DOHH2 (cell line): Measurements from ENCODE around the gene MYO1C.
A peak's percentile ranks its signal among the peaks of the same experiment; 100 is the strongest.

Source experiments
- H3F3A ChIP-seq: fragments of 200-600 bp; sonication (generic), shearing (Covaris generic); 2 replicates; pipeline ENCODE4 v1.6.0; 2016; ENCODE audit warnings: antibody characterized with exemption, mild to moderate bottlenecking; ENCODE audit not compliant: control insufficient read depth, insufficient read depth
- H3K27ac ChIP-seq: fragments of 200-600 bp; sonication (generic); 2 replicates; pipeline ENCODE4 v1.5.1; 2014; ENCODE audit warnings: low read depth, mild to moderate bottlenecking, low read length, moderate library complexity
- H3K27me3 ChIP-seq: fragments of 200-600 bp; sonication (generic); 2 replicates; pipeline ENCODE4 v1.6.1; 2014; ENCODE audit warnings: mild to moderate bottlenecking, low read length, mixed read lengths; ENCODE audit not compliant: control insufficient read depth
- H3K36me3 ChIP-seq: fragments of 200-600 bp; sonication (generic); 2 replicates; pipeline ENCODE4 v1.6.1; 2014; ENCODE audit warnings: mild to moderate bottlenecking, low read length, moderate library complexity, mixed read lengths; ENCODE audit not compliant: control insufficient read depth
- H3K4me1 ChIP-seq: fragments of 200-600 bp; sonication (generic); 2 replicates; pipeline ENCODE4 v1.6.1; 2014; ENCODE audit warnings: mild to moderate bottlenecking, low read length, mixed read lengths; ENCODE audit not compliant: control insufficient read depth
- H3K4me2 ChIP-seq: fragments of 200-600 bp; sonication (generic); 2 replicates; pipeline ENCODE4 v1.6.0; 2014; ENCODE audit warnings: mild to moderate bottlenecking, low read length, moderate library complexity
- H3K4me3 ChIP-seq: fragments of 200-600 bp; sonication (generic); 2 replicates; pipeline ENCODE4 v1.5.1; 2014; ENCODE audit warnings: mild to moderate bottlenecking, low read length, mixed read lengths
- H3K79me2 ChIP-seq: fragments of 200-600 bp; sonication (generic); 2 replicates; pipeline ENCODE4 v1.6.1; 2014; ENCODE audit warnings: mild to moderate bottlenecking, low read length, mixed read lengths; ENCODE audit not compliant: control insufficient read depth
- H3K9me2 ChIP-seq: fragments of 200-600 bp; sonication (generic); replicated peaks from 2 replicates; pipeline ENCODE4 v1.6.1; 2014; ENCODE audit warnings: mild to moderate bottlenecking, low read length, mixed read lengths; ENCODE audit not compliant: control insufficient read depth
- H3K9me3 ChIP-seq: fragments of 200-600 bp; sonication (generic); 2 replicates; pipeline ENCODE4 v1.6.1; 2014; ENCODE audit warnings: antibody characterized with exemption, low read length, mixed read lengths; ENCODE audit not compliant: control insufficient read depth, insufficient read depth
- H4K20me1 ChIP-seq: fragments of 200-600 bp; sonication (generic); 2 replicates; pipeline ENCODE4 v1.6.0; 2014; ENCODE audit warnings: low read depth, mild to moderate bottlenecking, antibody characterized with exemption, low read length, moderate library complexity; ENCODE audit not compliant: control insufficient read depth, insufficient read depth
- CTCF ChIP-seq: fragments of 200-600 bp; sonication (generic); IDR thresholded peaks from one replicate; pipeline ENCODE4 v1.5.1; 2014; ENCODE audit warnings: antibody characterized with exemption, mild to moderate bottlenecking, low read depth, low read length; ENCODE audit not compliant: poor library complexity, severe bottlenecking
- EZH2phosphoT487 ChIP-seq: fragments of 200-600 bp; sonication (generic); IDR thresholded peaks from 2 replicates; pipeline ENCODE4 v1.6.1; 2017; ENCODE audit warnings: borderline replicate concordance, mild to moderate bottlenecking, antibody characterized with exemption, low read length, moderate library complexity, mixed read lengths

MYO1C gene

DNA sequence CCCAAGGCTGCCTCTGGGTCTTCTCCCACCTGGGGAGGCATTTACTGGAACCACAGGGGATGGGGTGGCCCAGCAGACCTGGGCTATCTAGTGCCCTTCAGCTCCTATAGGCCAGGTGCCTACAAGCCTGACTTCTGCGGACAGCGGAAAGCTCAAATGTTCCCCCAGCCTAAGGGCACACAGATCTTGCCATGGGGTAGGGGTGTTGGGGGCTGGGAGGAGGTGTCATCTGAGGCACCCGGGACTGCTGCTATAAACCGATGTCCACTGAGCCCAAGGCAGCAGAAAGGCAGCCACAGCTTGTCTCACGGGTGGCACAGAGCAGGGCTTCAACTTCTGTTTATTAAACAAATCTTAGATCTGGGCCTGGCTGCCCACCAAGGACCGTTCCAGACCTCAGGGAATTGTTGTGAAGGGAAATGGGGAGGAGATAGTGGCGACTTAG is 3.6 kb downstream of the MYO1C start:
- Histone ChIP-seq H3K4me1 (peaks cover 76% of the 10 kb centered on the region), H3K27ac (no peak overlapping the region)

DNA sequence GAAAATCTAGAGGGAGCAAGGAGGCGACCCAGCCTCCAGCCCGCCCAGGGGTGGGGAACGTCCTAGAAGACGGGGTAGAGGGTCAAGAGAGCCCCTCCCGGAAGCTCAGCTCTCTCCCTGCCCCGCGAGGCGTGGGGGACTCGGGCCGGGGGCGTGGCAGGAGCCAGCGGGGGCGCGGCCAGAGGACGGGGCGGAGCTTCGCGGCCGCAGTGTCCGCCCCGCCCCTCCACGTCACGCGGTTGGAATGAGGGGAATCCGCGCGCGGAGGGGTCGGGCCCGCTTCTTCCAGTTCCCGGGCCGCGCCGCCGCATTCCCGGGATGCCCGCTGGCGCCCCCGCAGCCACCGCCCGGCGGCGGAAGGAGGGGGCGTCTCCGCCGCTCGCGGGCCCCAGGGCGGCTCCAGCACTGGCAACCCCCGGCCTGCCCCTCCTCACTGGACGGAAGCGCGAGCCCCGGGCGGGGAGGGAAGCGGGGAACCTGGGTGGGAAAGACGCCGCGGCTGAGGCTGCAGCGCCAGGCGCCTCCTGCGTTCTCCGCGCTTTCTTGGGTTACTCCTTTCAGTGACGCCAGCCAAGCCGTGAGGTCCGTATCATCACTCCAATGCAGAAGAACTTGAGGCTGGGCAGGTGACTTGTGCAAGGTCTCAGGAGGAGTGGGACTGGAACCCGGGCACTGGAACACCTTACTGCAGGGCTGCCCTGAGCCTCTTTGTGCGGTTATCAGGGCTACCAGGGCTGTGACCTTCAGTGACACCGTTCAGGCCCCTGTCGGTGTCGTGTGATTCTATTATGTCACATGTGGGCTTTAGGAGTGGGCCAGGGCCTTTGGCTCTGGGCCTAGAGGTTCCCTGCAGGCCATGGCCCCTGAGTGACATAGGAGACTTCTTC is 4.3 kb downstream of the MYO1C start:
- Histone ChIP-seq H3K27me3 (peaks cover 12% of the 10 kb centered on the region), H3K9me2 (no peaks in the 10 kb centered on the region), H3K4me3 (peak overlapping the region; percentile 82), H3K27ac (peak overlapping the region; percentile 84), H4K20me1 (no peaks in the 10 kb centered on the region), H3F3A (peaks cover 19% of the 10 kb centered on the region), H3K9me3 (no peaks in the 10 kb centered on the region), H3K4me2 (peak overlapping the region; percentile 94), H3K36me3 (peaks cover 2% of the 10 kb centered on the region; the same call in 1 of the 2 replicates), H3K4me1 (peaks cover 74% of the 10 kb centered on the region), H3K79me2 (peaks cover 2% of the 10 kb centered on the region; the same call in 1 of the 2 replicates)
- TF ChIP-seq CTCF (no peak), EZH2phosphoT487 (no peak)

More for the DNA sequence above, 3.6 kb downstream of the MYO1C start:
- H3K4me3 ChIP-seq, result peak overlapping the region; percentile 82; the same call in 1 of the 2 replicates
- no peaks in the 10 kb centered on the region for H3K9me2 ChIP-seq
- H3K27me3 ChIP-seq, result peaks cover 12% of the 10 kb centered on the region
- no peaks in the 10 kb centered on the region for H3K9me3 ChIP-seq
- peak overlapping the region; percentile 94 for H3K4me2 ChIP-seq
- H4K20me1 ChIP-seq, result no peaks in the 10 kb centered on the region
- peaks cover 2% of the 10 kb centered on the region; the same call in 1 of the 2 replicates for H3K79me2 ChIP-seq
- peaks cover 19% of the 10 kb centered on the region for H3F3A ChIP-seq
- H3K36me3 ChIP-seq, result no peaks in the 10 kb centered on the region; the same call in 1 of the 2 replicates
- TF ChIP-seq CTCF (no peak), EZH2phosphoT487 (no peak)

- Histone ChIP-seq H3K27ac (peak overlapping the region; percentile 84), H3K36me3 (peaks cover 2% of the 10 kb centered on the region; the same call in 1 of the 2 replicates), H3K9me2 (no peaks in the 10 kb centered on the region), H3K4me1 (peaks cover 63% of the 10 kb centered on the region), H3K4me3 (peak overlapping the region; percentile 82), H3K27me3 (peaks cover 4% of the 10 kb centered on the region), H3K4me2 (peak overlapping the region; percentile 94), H4K20me1 (no peaks in the 10 kb centered on the region), H3K9me3 (no peaks in the 10 kb centered on the region), H3F3A (peaks cover 19% of the 10 kb centered on the region), H3K79me2 (peaks cover 2% of the 10 kb centered on the region; the same call in 1 of the 2 replicates)
- TF ChIP-seq CTCF (no peak), EZH2phosphoT487 (no peak)
Measured at GRCh38 chr17:1486802-1487695, 5.4 kb downstream of the MYO1C start.
